Measurements from ENCODE around the gene RIPOR2. TPM values are rescaled to one million over a fixed set of nuclear protein-coding genes. Genes with fewer than 3 reads are reported as not detected.

RIPOR2 gene
- total and polyA plus RNA-seq, 7 donors = 1.6 to 29.7 (median 6.1) TPM

DNA sequence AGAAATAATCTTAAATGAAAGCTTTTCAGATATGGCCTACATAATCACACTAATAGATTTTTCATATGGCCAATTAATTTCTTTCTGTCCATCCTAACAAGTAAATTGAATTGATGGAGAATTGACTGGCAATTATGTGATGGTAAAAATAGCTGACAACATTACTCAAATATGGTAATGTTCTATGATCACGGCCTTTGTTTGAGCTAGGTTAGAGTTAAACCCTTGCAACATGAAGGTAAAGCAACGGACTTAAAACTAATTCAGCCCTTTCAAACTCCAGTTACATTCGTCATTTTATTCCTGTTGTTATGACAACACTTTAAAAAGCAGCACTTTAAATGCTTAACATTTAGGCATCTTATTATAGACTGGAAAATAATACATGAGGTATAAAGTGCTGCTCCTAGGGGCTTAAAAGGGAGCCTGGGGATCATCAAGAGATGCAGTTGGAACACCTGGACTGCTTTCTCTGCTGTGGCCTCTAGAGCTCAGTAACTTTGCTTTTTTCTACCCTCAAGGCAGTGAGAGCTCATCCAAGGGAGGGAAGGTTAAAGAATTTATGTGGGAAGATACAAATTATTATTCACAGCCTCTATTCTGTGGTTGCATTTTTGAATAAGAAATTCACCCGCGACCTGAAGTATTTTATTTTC is 46.9 kb downstream of the RIPOR2 start:
- Histone ChIP-seq H3K9me3 (no peaks in the 10 kb centered on the region), H3K4me1 (peaks cover 0 to 11% (median 0%) of the 10 kb centered on the region in 4 donors), H3K4me3 (no peak overlapping the region), H3K36me3 (no peaks in the 10 kb centered on the region), H3K27ac (no peak overlapping the region), H3K27me3 (no peaks in the 10 kb centered on the region)
- DNase-seq = no peak
- no peak for TF ChIP-seq CTCF (IDR thresholded peaks at IDR 0.05)
- no peak for TF ChIP-seq POLR2AphosphoS5 (IDR thresholded peaks at IDR 0.05)
- TF ChIP-seq EP300 (IDR thresholded peaks at IDR 0.05) = no peak
- TF ChIP-seq POLR2A (IDR thresholded peaks at IDR 0.05) = no peak
- intact Hi-C loops (cut with DNase I) = no loop called here
- 84 to 95% methylated on average over 5 of the region's 5 CpGs for WGBS, 2 donors

GRCh38 chr6:24887545-24888140 is 48.1 kb downstream of the RIPOR2 start:
- no peak for DNase-seq
- 78 to 91% methylated on average over 3 of the region's 3 CpGs for WGBS, 2 donors

GRCh38 chr6:24883618-24884017 is 52.1 kb downstream of the RIPOR2 start:
- no peaks in the 10 kb centered on the region for H3K36me3 ChIP-seq
- H3K27ac ChIP-seq = no peak overlapping the region
- H3K4me1 ChIP-seq = peaks cover 0 to 14% (median 3%) of the 10 kb centered on the region in 4 donors
- DNase-seq = no peak
- no peak overlapping the region for H3K4me3 ChIP-seq
- no peak for TF ChIP-seq POLR2A (IDR thresholded peaks at IDR 0.05)
- no peak for TF ChIP-seq CTCF (IDR thresholded peaks at IDR 0.05)
- TF ChIP-seq POLR2AphosphoS5 (IDR thresholded peaks at IDR 0.05) = no peak
- TF ChIP-seq EP300 (IDR thresholded peaks at IDR 0.05) = no peak
- H3K9me3 ChIP-seq = no peaks in the 10 kb centered on the region
- WGBS, 2 donors = 53 to 80% methylated on average over 5 of the region's 5 CpGs
- intact Hi-C loops (cut with DNase I) = no loop called here
- no peaks in the 10 kb centered on the region for H3K27me3 ChIP-seq

More at GRCh38 chr6:24887545-24888140, 48.1 kb downstream of the RIPOR2 start:
- intact Hi-C loops (cut with DNase I) = no loop called here
- Histone ChIP-seq H3K4me1 (peaks cover 0 to 18% (median 1%) of the 10 kb centered on the region in 4 donors), H3K36me3 (no peaks in the 10 kb centered on the region), H3K4me3 (no peak overlapping the region), H3K9me3 (no peaks in the 10 kb centered on the region), H3K27ac (no peak overlapping the region), H3K27me3 (no peaks in the 10 kb centered on the region)
- TF ChIP-seq EP300 (IDR thresholded peaks at IDR 0.05) = no peak
- no peak for TF ChIP-seq POLR2AphosphoS5 (IDR thresholded peaks at IDR 0.05)
- no peak for TF ChIP-seq POLR2A (IDR thresholded peaks at IDR 0.05)
- TF ChIP-seq CTCF (IDR thresholded peaks at IDR 0.05) = no peak

GRCh38 chr6:24882835-24883555 is 52.8 kb downstream of the RIPOR2 start:
- Histone ChIP-seq H3K36me3 (no peaks in the 10 kb centered on the region), H3K9me3 (no peaks in the 10 kb centered on the region), H3K4me1 (peaks cover 0 to 14% (median 3%) of the 10 kb centered on the region in 4 donors), H3K27ac (no peak overlapping the region), H3K27me3 (no peaks in the 10 kb centered on the region), H3K4me3 (no peak overlapping the region)
- intact Hi-C loops (cut with DNase I) = no loop called here
- 86 to 89% methylated on average over 7 of the region's 7 CpGs for WGBS, 2 donors
- DNase-seq = no peak
- TF ChIP-seq EP300 (IDR thresholded peaks at IDR 0.05) (no peak), POLR2A (IDR thresholded peaks at IDR 0.05) (no peak), POLR2AphosphoS5 (IDR thresholded peaks at IDR 0.05) (no peak), CTCF (IDR thresholded peaks at IDR 0.05) (no peak)
